SK-N-SH treated with all-trans-retinoic acid at 6 μM for 48 hours (cell line): ENCODE data around the gene CYP2W1.

ENCODE experiments used
- ATAC-seq: fragments of 200-7000 bp; cut with Tn5 transposase; 3 replicates; pipeline ENCODE4 v1.9.1; 2020; ENCODE audit warnings: mild to moderate bottlenecking, moderate library complexity
- ARNTL ChIP-seq: fragments of 450-650 bp; formaldehyde crosslinking; IDR thresholded peaks from 2 replicates; pipeline ENCODE4 v1.5.0; 2020; ENCODE audit warnings: low read depth, mild to moderate bottlenecking, moderate library complexity, borderline replicate concordance
- BACH2 ChIP-seq: fragments of 250-450 bp; sonication (Bioruptor Pico); IDR thresholded peaks from 2 replicates; pipeline ENCODE4 v1.9.0; 2021; ENCODE audit warnings: mild to moderate bottlenecking, borderline replicate concordance
- CSDC2 ChIP-seq: fragments of 250-450 bp; sonication (Bioruptor Pico); IDR thresholded peaks from 2 replicates; pipeline ENCODE4 v1.5.0; 2020; ENCODE audit warnings: mild to moderate bottlenecking, moderate library complexity
- ESRRG ChIP-seq: fragments of 250-450 bp; sonication (Bioruptor Pico); IDR thresholded peaks from 2 replicates; pipeline ENCODE4 v1.6.1; 2021; ENCODE audit warnings: mild to moderate bottlenecking
- GLIS3 ChIP-seq: fragments of 250-450 bp; sonication (Bioruptor Pico); IDR thresholded peaks from 2 replicates; pipeline ENCODE4 v1.5.0; 2020; ENCODE audit warnings: mild to moderate bottlenecking, moderate library complexity
- ISL1 ChIP-seq: fragments of 250-450 bp; sonication (Bioruptor Pico); IDR thresholded peaks from 2 replicates; pipeline ENCODE4 v2.1.2; 2022; ENCODE audit warnings: mild to moderate bottlenecking, moderate library complexity
- OSR1 ChIP-seq: fragments of 250-450 bp; sonication (Bioruptor Pico); IDR thresholded peaks from 2 replicates; pipeline ENCODE4 v1.8.0; 2022; ENCODE audit warnings: moderate library complexity, mild to moderate bottlenecking, inconsistent platforms
- RARB ChIP-seq: fragments of 250-450 bp; sonication (Bioruptor Pico); IDR thresholded peaks from 2 replicates; pipeline ENCODE4 v1.8.0; 2021; ENCODE audit warnings: mild to moderate bottlenecking, moderate library complexity
- SNAI2 ChIP-seq: fragments of 250-450 bp; sonication (Bioruptor Pico); IDR thresholded peaks from 2 replicates; pipeline ENCODE4 v1.5.0; 2020; ENCODE audit warnings: mild to moderate bottlenecking, moderate library complexity
- TCF4 ChIP-seq: fragments of 250-450 bp; sonication (Bioruptor Pico); IDR thresholded peaks from 2 replicates; pipeline ENCODE4 v1.8.0; 2021; ENCODE audit warnings: mild to moderate bottlenecking, moderate library complexity, borderline replicate concordance
- TOX ChIP-seq: fragments of 250-450 bp; sonication (Bioruptor Pico); IDR thresholded peaks from 2 replicates; pipeline ENCODE4 v1.8.0; 2021; ENCODE audit warnings: mild to moderate bottlenecking, moderate library complexity, borderline replicate concordance
- ZC3H10 ChIP-seq: fragments of 250-450 bp; sonication (Bioruptor Pico); IDR thresholded peaks from 2 replicates; pipeline ENCODE4 v1.5.1; 2021; ENCODE audit warnings: mild to moderate bottlenecking, moderate library complexity
- ZFP30 ChIP-seq: fragments of 450-650 bp; formaldehyde crosslinking; IDR thresholded peaks from 2 replicates; pipeline ENCODE4 v1.5.0; 2022; ENCODE audit warnings: mild to moderate bottlenecking, moderate library complexity
- ZNF565 ChIP-seq: fragments of 450-650 bp; formaldehyde crosslinking; conservative IDR thresholded peaks from 2 replicates; pipeline ENCODE4 v1.5.0; 2020; ENCODE audit warnings: low read depth, mild to moderate bottlenecking, moderate library complexity
- ZNF70 ChIP-seq: fragments of 450-650 bp; formaldehyde crosslinking; IDR thresholded peaks from 2 replicates; pipeline ENCODE4 v1.5.0; 2020; ENCODE audit warnings: mild to moderate bottlenecking, moderate library complexity
- ZNF8 ChIP-seq: fragments of 450-650 bp; formaldehyde crosslinking; IDR thresholded peaks from 2 replicates; pipeline ENCODE4 v1.5.0; 2020; ENCODE audit warnings: mild to moderate bottlenecking, moderate library complexity
- TF ChIP-seq, protein P1 (sequence below): fragments of 250-450 bp; sonication (Bioruptor Pico); IDR thresholded peaks from 2 replicates; pipeline ENCODE4 v1.5.1; 2021; ENCODE audit warnings: mild to moderate bottlenecking, moderate library complexity
- TF ChIP-seq, protein P2 (sequence below): fragments of 250-450 bp; sonication (Bioruptor Pico); IDR thresholded peaks from 2 replicates; pipeline ENCODE4 v1.5.0; 2020; ENCODE audit warnings: mild to moderate bottlenecking, moderate library complexity
- TF ChIP-seq, protein P3 (sequence below): fragments of 250-450 bp; sonication (Bioruptor Pico); IDR thresholded peaks from 2 replicates; pipeline ENCODE4 v1.5.1; 2020; ENCODE audit warnings: low read depth, mild to moderate bottlenecking, moderate library complexity
- TF ChIP-seq, protein P4 (sequence below): fragments of 250-450 bp; sonication (Bioruptor Pico); IDR thresholded peaks from 2 replicates; pipeline ENCODE4 v1.8.0; 2021; ENCODE audit warnings: low read depth, mild to moderate bottlenecking, moderate library complexity, borderline replicate concordance
- TF ChIP-seq, protein P5 (sequence below): fragments of 250-450 bp; sonication (Bioruptor Pico); IDR thresholded peaks from 2 replicates; pipeline ENCODE4 v1.8.0; 2020; ENCODE audit warnings: mild to moderate bottlenecking, moderate library complexity, borderline replicate concordance

CYP2W1 gene

DNA sequence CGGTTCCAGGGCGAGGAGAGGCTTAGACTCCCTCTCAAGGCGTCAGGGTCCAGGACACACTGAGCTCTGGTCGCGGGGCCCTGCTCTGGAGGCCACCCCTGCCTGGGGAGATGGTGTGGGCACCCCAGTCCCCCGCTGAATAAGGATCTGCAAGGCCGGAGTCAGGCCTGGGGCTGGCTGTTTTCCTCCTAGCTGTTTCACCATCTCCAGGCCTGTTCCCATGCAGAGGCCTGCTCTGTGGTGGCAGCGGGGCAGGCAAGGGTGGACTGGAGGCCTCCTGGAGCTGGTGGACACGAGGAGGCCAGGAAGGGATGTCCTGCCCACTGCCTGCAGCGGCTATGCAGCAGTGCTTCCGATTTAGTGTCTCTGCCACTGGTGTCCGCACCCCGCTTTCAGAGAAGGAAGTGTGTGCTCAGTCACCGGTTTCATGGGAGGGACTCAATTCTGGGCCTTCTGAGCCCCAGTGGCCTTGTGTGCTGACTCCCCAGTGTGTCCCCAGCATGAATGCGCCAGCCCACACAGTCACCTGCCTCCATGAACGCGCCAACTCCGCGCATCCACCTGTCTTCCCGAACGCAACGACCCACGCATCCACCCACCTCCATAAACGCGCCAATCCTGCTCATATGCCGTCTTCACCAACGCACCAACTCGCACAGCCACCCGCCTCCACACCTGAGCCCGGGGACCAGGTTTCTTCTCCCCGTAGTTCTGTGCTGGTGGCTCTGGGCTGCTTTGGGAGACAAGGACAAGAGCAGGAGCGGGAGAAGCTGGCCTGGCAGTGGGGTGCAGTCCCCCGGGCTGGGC, 46.9 kb downstream of the CYP2W1 start:
- ATAC-seq = no peak
- TF ChIP-seq OSR1 (CRISPR knock-in tag) (no peak), ZNF8 (CRISPR knock-in tag) (no peak), ARNTL (CRISPR knock-in tag) (no peak), ZFP30 (no peak)
- TF ChIP-seq, protein P1, sequence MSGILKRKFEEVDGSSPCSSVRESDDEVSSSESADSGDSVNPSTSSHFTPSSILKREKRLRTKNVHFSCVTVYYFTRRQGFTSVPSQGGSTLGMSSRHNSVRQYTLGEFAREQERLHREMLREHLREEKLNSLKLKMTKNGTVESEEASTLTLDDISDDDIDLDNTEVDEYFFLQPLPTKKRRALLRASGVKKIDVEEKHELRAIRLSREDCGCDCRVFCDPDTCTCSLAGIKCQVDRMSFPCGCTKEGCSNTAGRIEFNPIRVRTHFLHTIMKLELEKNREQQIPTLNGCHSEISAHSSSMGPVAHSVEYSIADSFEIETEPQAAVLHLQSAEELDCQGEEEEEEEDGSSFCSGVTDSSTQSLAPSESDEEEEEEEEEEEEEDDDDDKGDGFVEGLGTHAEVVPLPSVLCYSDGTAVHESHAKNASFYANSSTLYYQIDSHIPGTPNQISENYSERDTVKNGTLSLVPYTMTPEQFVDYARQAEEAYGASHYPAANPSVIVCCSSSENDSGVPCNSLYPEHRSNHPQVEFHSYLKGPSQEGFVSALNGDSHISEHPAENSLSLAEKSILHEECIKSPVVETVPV (CRISPR knock-in tag) = no peak

DNA sequence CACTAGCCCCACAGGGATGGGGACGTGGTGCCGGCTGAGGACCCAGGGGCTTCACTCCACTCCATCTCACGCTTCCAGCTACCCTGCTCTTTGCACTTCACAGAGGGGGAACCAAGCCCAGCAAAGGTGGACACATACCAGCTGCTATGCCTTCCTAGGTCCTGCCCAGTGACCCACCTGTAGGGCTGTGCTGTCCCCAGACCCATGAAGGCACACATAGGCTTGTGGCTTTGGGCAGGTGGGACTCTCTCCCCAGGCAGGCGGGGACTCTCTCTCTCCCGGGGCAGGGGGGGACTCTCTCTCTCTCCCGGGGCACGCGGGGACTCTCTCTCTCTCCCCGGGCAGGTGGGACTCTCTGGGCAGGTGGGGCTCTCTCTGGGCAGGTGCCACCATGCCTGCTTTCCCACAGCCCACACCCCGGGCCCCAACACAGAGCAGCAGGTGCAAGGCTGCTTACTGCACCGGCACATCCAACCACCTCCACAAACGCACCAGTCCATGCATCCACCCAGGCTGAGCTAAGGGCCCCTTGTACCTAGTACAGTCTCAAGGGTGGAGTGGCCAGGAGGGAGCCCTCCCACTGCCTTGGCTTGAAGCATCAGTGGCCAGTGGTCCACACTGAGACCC, 47.6 kb downstream of the CYP2W1 start:
- TF ChIP-seq GLIS3 (CRISPR knock-in tag) = no peak
- TF ChIP-seq CSDC2 (CRISPR knock-in tag) = no peak
- TF ChIP-seq SNAI2 (CRISPR knock-in tag) = no peak
- TF ChIP-seq, protein P2, sequence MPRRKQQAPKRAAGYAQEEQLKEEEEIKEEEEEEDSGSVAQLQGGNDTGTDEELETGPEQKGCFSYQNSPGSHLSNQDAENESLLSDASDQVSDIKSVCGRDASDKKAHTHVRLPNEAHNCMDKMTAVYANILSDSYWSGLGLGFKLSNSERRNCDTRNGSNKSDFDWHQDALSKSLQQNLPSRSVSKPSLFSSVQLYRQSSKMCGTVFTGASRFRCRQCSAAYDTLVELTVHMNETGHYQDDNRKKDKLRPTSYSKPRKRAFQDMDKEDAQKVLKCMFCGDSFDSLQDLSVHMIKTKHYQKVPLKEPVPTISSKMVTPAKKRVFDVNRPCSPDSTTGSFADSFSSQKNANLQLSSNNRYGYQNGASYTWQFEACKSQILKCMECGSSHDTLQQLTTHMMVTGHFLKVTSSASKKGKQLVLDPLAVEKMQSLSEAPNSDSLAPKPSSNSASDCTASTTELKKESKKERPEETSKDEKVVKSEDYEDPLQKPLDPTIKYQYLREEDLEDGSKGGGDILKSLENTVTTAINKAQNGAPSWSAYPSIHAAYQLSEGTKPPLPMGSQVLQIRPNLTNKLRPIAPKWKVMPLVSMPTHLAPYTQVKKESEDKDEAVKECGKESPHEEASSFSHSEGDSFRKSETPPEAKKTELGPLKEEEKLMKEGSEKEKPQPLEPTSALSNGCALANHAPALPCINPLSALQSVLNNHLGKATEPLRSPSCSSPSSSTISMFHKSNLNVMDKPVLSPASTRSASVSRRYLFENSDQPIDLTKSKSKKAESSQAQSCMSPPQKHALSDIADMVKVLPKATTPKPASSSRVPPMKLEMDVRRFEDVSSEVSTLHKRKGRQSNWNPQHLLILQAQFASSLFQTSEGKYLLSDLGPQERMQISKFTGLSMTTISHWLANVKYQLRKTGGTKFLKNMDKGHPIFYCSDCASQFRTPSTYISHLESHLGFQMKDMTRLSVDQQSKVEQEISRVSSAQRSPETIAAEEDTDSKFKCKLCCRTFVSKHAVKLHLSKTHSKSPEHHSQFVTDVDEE (CRISPR knock-in tag) = no peak
- TF ChIP-seq ZNF565 (CRISPR knock-in tag) = no peak
- TF ChIP-seq, protein P3, sequence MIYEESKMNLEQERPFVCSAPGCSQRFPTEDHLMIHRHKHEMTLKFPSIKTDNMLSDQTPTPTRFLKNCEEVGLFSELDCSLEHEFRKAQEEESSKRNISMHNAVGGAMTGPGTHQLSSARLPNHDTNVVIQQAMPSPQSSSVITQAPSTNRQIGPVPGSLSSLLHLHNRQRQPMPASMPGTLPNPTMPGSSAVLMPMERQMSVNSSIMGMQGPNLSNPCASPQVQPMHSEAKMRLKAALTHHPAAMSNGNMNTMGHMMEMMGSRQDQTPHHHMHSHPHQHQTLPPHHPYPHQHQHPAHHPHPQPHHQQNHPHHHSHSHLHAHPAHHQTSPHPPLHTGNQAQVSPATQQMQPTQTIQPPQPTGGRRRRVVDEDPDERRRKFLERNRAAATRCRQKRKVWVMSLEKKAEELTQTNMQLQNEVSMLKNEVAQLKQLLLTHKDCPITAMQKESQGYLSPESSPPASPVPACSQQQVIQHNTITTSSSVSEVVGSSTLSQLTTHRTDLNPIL (CRISPR knock-in tag) = no peak
- TF ChIP-seq, protein P4, sequence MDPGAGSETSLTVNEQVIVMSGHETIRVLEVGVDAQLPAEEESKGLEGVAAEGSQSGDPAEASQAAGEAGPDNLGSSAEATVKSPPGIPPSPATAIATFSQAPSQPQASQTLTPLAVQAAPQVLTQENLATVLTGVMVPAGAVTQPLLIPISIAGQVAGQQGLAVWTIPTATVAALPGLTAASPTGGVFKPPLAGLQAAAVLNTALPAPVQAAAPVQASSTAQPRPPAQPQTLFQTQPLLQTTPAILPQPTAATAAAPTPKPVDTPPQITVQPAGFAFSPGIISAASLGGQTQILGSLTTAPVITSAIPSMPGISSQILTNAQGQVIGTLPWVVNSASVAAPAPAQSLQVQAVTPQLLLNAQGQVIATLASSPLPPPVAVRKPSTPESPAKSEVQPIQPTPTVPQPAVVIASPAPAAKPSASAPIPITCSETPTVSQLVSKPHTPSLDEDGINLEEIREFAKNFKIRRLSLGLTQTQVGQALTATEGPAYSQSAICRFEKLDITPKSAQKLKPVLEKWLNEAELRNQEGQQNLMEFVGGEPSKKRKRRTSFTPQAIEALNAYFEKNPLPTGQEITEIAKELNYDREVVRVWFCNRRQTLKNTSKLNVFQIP (CRISPR knock-in tag) = no peak
- TF ChIP-seq ZNF70 (CRISPR knock-in tag) = no peak
- no peak for TF ChIP-seq ISL1
- no peak for TF ChIP-seq OSR1 (CRISPR knock-in tag)
- TF ChIP-seq, protein P5, sequence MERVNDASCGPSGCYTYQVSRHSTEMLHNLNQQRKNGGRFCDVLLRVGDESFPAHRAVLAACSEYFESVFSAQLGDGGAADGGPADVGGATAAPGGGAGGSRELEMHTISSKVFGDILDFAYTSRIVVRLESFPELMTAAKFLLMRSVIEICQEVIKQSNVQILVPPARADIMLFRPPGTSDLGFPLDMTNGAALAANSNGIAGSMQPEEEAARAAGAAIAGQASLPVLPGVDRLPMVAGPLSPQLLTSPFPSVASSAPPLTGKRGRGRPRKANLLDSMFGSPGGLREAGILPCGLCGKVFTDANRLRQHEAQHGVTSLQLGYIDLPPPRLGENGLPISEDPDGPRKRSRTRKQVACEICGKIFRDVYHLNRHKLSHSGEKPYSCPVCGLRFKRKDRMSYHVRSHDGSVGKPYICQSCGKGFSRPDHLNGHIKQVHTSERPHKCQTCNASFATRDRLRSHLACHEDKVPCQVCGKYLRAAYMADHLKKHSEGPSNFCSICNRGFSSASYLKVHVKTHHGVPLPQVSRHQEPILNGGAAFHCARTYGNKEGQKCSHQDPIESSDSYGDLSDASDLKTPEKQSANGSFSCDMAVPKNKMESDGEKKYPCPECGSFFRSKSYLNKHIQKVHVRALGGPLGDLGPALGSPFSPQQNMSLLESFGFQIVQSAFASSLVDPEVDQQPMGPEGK (CRISPR knock-in tag) = no peak
- TF ChIP-seq ZC3H10 = no peak
- TF ChIP-seq ARNTL (CRISPR knock-in tag) = no peak
- TF ChIP-seq TCF4 = no peak
- TF ChIP-seq RARB (CRISPR knock-in tag) = no peak
- TF ChIP-seq, protein P1 (CRISPR knock-in tag) = no peak
- no peak for TF ChIP-seq ESRRG (CRISPR knock-in tag)
- TF ChIP-seq TOX = no peak
- TF ChIP-seq BACH2 (CRISPR knock-in tag) = no peak
- ATAC-seq = no peak
